Calu3 (cell line): ENCODE results near the gene SOX9. TPM values are rescaled to one million over a fixed set of nuclear protein-coding genes. Genes with fewer than 3 reads are reported as not detected.

Source experiments
- BruUV-seq: library from RNA; stranded (reverse); fragments of 400-500 nt; replicated peaks from 2 replicates; lab custom pipeline; 2021; lab: Mats Ljungman, UMichigan
- CTCF ChIA-PET: fragments of 300-600 bp; sonication (Branson Sonifier 250); formaldehyde crosslinking; loops from one replicate; lab custom pipeline; 2022; ENCODE audit warnings: antibody characterized with exemption; lab: Charles Lee
- DNase-seq: peaks from one replicate; pipeline ENCODE4 v3.0.0; 2022
- H3K27ac Mint-ChIP-seq: one replicate; pipeline ENCODE4 v1.8.0; 2022; ENCODE audit warnings: mixed read lengths; ENCODE audit not compliant: unreplicated experiment
- H3K27me3 Mint-ChIP-seq: one replicate; pipeline ENCODE4 v1.8.0; 2022; ENCODE audit warnings: mixed read lengths; ENCODE audit not compliant: unreplicated experiment
- H3K36me3 Mint-ChIP-seq: one replicate; pipeline ENCODE4 v1.8.0; 2022; ENCODE audit warnings: mild to moderate bottlenecking, moderate library complexity, mixed read lengths; ENCODE audit not compliant: insufficient read depth, unreplicated experiment
- H3K4me1 Mint-ChIP-seq: one replicate; pipeline ENCODE4 v1.8.0; 2022; ENCODE audit warnings: mild to moderate bottlenecking, low read depth, mixed read lengths; ENCODE audit not compliant: unreplicated experiment
- H3K4me3 Mint-ChIP-seq: one replicate; pipeline ENCODE4 v1.8.0; 2022; ENCODE audit warnings: mild to moderate bottlenecking, low read depth, moderate library complexity, mixed read lengths; ENCODE audit not compliant: unreplicated experiment
- H3K9me3 Mint-ChIP-seq: one replicate; pipeline ENCODE4 v1.8.0; 2022; ENCODE audit warnings: low read depth, mixed read lengths; ENCODE audit not compliant: unreplicated experiment
- CTCF ChIP-seq: fragments of 200-600 bp; IDR thresholded peaks from one replicate; pipeline ENCODE4 v1.8.0; 2022; ENCODE audit warnings: antibody characterized with exemption; ENCODE audit not compliant: unreplicated experiment
- intact Hi-C: fragments of 100-400 bp; cut with micrococcal nuclease; formaldehyde crosslinking; loops from one replicate; pipeline ENCODE4 v1.10.0; 2022; ENCODE audit not compliant: unreplicated experiment
- total RNA-seq: library from RNA; stranded (reverse); gene quantifications from 2 replicates; pipeline ENCODE4 v1.2.3, GENCODE V29; 2022

SOX9 gene
- total RNA-seq, 1 experiment from 2014 or later, result 210 TPM

- CTCF ChIA-PET, result no interaction called here
Observed at GRCh38 chr17:72102366-72102765, 18.5 kb upstream of the SOX9 start.

GRCh38 chr17:72104164-72104862 is 16.5 kb upstream of the SOX9 start:
- H3K36me3 Mint-ChIP-seq, result no peaks in the 10 kb centered on the region
- CTCF ChIA-PET, result no interaction called here
- no peaks in the 10 kb centered on the region for H3K9me3 Mint-ChIP-seq
- no peaks in the 10 kb centered on the region for H3K4me1 Mint-ChIP-seq
- intact Hi-C loops, result no loop called here
- H3K27me3 Mint-ChIP-seq, result peaks cover 40% of the 10 kb centered on the region
- TF ChIP-seq CTCF, result no peak
- no peak overlapping the region for H3K27ac Mint-ChIP-seq
- no TSS peak for BruUV-seq
- H3K4me3 Mint-ChIP-seq, result no peak overlapping the region
- no peak for DNase-seq

More at GRCh38 chr17:72102366-72102765, 18.5 kb upstream of the SOX9 start:
- intact Hi-C loops, result no loop called here
- TF ChIP-seq CTCF, result no peak
- Mint-ChIP-seq H3K36me3 (no peaks in the 10 kb centered on the region), H3K27ac (no peak overlapping the region), H3K27me3 (peaks cover 22% of the 10 kb centered on the region), H3K4me1 (no peaks in the 10 kb centered on the region), H3K9me3 (no peaks in the 10 kb centered on the region), H3K4me3 (no peak overlapping the region)
- BruUV-seq, result no TSS peak
- DNase-seq, result no peak

GRCh38 chr17:72104863-72105234 is 16.0 kb upstream of the SOX9 start:
- DNase-seq, result no peak
- CTCF ChIA-PET, result interaction anchor here (0.7 kb wide), 1 partner anchor 780 kb away, joined by 8 read pairs; no protein-coding TSS in a partner anchor

GRCh38 chr17:72107100-72107499 is 13.7 kb upstream of the SOX9 start:
- no peak overlapping the region for H3K27ac Mint-ChIP-seq

More at GRCh38 chr17:72104863-72105234, 16.0 kb upstream of the SOX9 start:
- no peak overlapping the region for H3K27ac Mint-ChIP-seq
- H3K27me3 Mint-ChIP-seq, result peaks cover 45% of the 10 kb centered on the region
- no peak for TF ChIP-seq CTCF
- intact Hi-C loops, result no loop called here
- peaks cover 2% of the 10 kb centered on the region for H3K4me1 Mint-ChIP-seq
- H3K9me3 Mint-ChIP-seq, result no peaks in the 10 kb centered on the region
- BruUV-seq, result no TSS peak
- no peaks in the 10 kb centered on the region for H3K36me3 Mint-ChIP-seq
- no peak overlapping the region for H3K4me3 Mint-ChIP-seq

More at GRCh38 chr17:72107100-72107499, 13.7 kb upstream of the SOX9 start:
- no peak overlapping the region for H3K4me3 Mint-ChIP-seq
- CTCF ChIA-PET, result no interaction called here
- intact Hi-C loops, result no loop called here
- H3K4me1 Mint-ChIP-seq, result peaks cover 13% of the 10 kb centered on the region
- peaks cover 48% of the 10 kb centered on the region for H3K27me3 Mint-ChIP-seq
- TF ChIP-seq CTCF, result no peak
- no peaks in the 10 kb centered on the region for H3K9me3 Mint-ChIP-seq
- no peaks in the 10 kb centered on the region for H3K36me3 Mint-ChIP-seq
- no TSS peak for BruUV-seq
- DNase-seq, result no peak
